Thyroid gland (tissue), 4 donors: Measurements from ENCODE around the gene SORCS2.

Source experiments
- POLR2A ChIP-seq, 2 donors: fragments of 450-650 bp; IDR thresholded peaks; one replicate each; pipeline ENCODE4 v1.6.1; 2017; ENCODE audit warnings: antibody characterized with exemption in 2 of 2, mild to moderate bottlenecking in 2 of 2, moderate library complexity in 1 of 2
- TF ChIP-seq, protein P1 (sequence below), 6 experiments: fragments of 200-600 bp in 3 of 6; fragments of 450-650 bp in 3 of 6; sonication (generic) in 3 of 6; IDR thresholded peaks; one replicate each; pipeline ENCODE4 v1.5.1; 2016 to 2019; ENCODE audit warnings: antibody characterized with exemption in 6 of 6, mild to moderate bottlenecking in 2 of 6, inconsistent platforms in 1 of 6, moderate library complexity in 1 of 6

DNA sequence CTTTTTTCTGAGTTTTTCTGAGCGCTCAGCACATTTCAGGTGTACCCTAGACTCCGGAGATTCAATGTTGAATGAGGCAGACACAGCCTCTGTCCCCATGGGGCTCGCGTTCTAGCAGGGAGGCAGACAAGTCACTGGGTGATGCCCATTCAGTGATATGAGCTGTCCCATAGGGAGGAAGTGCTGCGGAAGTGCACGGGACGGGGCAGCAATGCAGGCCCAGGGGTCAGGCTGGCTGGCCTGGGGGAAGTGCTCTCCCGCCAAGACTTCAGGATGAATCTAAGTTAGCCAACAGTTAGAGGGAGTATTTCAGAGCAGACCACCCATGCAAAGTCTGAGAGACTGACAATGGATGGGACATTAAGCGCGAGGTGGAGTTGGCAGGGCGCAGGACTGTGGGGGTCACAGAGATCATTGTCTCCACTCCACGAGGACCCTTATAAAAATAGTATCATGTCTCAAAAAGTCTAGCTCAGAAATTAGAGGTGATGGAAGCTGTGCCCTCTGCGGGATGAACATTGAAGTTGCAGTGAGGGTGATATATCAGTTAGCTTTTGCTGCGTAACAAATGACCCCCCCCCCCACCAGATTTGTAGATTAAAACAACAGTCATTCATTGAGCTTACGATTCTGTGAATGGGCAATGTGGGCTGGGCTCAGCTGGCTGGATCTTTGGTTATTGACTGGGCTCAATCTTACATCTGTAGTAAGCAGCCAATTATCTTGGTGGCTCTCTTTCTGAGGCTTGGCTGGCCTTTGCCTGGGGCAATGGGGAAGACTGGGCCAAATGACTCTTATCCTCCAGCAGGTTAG is 226.0 kb downstream of the SORCS2 start:
- TF ChIP-seq, protein P1, sequence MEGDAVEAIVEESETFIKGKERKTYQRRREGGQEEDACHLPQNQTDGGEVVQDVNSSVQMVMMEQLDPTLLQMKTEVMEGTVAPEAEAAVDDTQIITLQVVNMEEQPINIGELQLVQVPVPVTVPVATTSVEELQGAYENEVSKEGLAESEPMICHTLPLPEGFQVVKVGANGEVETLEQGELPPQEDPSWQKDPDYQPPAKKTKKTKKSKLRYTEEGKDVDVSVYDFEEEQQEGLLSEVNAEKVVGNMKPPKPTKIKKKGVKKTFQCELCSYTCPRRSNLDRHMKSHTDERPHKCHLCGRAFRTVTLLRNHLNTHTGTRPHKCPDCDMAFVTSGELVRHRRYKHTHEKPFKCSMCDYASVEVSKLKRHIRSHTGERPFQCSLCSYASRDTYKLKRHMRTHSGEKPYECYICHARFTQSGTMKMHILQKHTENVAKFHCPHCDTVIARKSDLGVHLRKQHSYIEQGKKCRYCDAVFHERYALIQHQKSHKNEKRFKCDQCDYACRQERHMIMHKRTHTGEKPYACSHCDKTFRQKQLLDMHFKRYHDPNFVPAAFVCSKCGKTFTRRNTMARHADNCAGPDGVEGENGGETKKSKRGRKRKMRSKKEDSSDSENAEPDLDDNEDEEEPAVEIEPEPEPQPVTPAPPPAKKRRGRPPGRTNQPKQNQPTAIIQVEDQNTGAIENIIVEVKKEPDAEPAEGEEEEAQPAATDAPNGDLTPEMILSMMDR (IDR thresholded peaks at IDR 0.05) = no peak
- TF ChIP-seq POLR2A (IDR thresholded peaks at IDR 0.05) = no peak
